OCI-LY1 (cell line): ENCODE data around the gene RRAD.

Source experiments
- CTCF ChIP-seq: fragments of 200-600 bp; sonication (generic), shearing (Covaris generic); IDR thresholded peaks from 2 replicates; pipeline ENCODE4 v1.5.1; 2017; ENCODE audit warnings: mild to moderate bottlenecking, antibody characterized with exemption, low read length, moderate library complexity, mixed read lengths
- EZH2 ChIP-seq: fragments of 200-600 bp; sonication (generic), shearing (Covaris generic); IDR thresholded peaks from 2 replicates; pipeline ENCODE4 v1.8.0; 2017; ENCODE audit warnings: borderline replicate concordance, mixed run types, mild to moderate bottlenecking, antibody characterized with exemption, low read length, moderate library complexity, mixed read lengths

DNA sequence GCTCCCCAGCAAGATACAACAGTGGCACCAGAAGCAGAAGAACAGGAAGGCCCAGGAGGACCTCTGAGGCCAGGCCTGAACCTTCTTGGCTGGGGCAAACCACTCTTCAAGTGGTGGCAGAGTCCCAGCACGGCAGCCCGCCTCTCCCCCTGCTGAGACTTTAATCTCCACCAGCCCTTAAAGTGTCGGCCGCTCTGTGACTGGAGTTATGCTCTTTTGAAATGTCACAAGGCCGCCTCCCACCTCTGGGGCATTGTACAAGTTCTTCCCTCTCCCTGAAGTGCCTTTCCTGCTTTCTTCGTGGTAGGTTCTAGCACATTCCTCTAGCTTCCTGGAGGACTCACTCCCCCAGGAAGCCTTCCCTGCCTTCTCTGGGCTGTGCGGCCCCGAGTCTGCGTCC is 47.6 kb upstream of the RRAD start:
- TF ChIP-seq CTCF (no peak), EZH2 (no peak)
